ENCODE data around the gene CRLF1. TPM values are rescaled to one million over a fixed set of nuclear protein-coding genes. Genes with fewer than 3 reads are reported as not detected.

The CRLF1 gene
- total RNA-seq, 1 donor from 2014 or later, result 6.0 TPM

GRCh38 chr19:18588611-18589379, 17.8 kb downstream of the CRLF1 start, which contains the start of gene REX1BD:
REX1BD (plus strand) TSS chr19:18588798; CDS start chr19:18588802, 4 bp downstream.
- Mint-ChIP-seq H3K9me3 (ENCODE audit: low read depth) (no peaks in the 10 kb centered on the region), H3K36me3 (ENCODE audit: insufficient read depth) (peaks cover 2% of the 10 kb centered on the region), H3K4me3 (ENCODE audit: low read depth) (peak within 1 kb of the TSS; percentile 78), H3K27ac (peak within 1 kb of the TSS; percentile 94), H3K27me3 (peaks cover 26% of the 10 kb centered on the region), H3K4me1 (ENCODE audit: low read depth) (peaks cover 13% of the 10 kb centered on the region)
- peak; percentile 97 for TF ChIP-seq CTCF (IDR thresholded peaks at IDR 0.05; ENCODE audit: unreplicated experiment)
- peak; percentile 72 for DNase-seq (ENCODE audit: low spot score, unreplicated experiment)

GRCh38 chr19:18587962-18588610, 18.5 kb downstream of the CRLF1 start:
- Mint-ChIP-seq H3K4me3 (ENCODE audit: low read depth) (peak overlapping the region; percentile 78), H3K4me1 (ENCODE audit: low read depth) (peaks cover 10% of the 10 kb centered on the region), H3K27ac (peak overlapping the region; percentile 94), H3K36me3 (ENCODE audit: insufficient read depth) (peaks cover 2% of the 10 kb centered on the region), H3K9me3 (ENCODE audit: low read depth) (no peaks in the 10 kb centered on the region), H3K27me3 (peaks cover 22% of the 10 kb centered on the region)
- no peak for TF ChIP-seq CTCF (IDR thresholded peaks at IDR 0.05; ENCODE audit: unreplicated experiment)
- no peak for DNase-seq (ENCODE audit: low spot score, unreplicated experiment)

- H3K36me3 Mint-ChIP-seq (ENCODE audit: insufficient read depth), result peaks cover 2% of the 10 kb centered on the region
- H3K9me3 Mint-ChIP-seq (ENCODE audit: low read depth), result no peaks in the 10 kb centered on the region
- no peak overlapping the region for H3K4me3 Mint-ChIP-seq (ENCODE audit: low read depth)
- peaks cover 10% of the 10 kb centered on the region for H3K4me1 Mint-ChIP-seq (ENCODE audit: low read depth)
- no peak for TF ChIP-seq CTCF (IDR thresholded peaks at IDR 0.05; ENCODE audit: unreplicated experiment)
- peaks cover 19% of the 10 kb centered on the region for H3K27me3 Mint-ChIP-seq
- DNase-seq (ENCODE audit: low spot score, unreplicated experiment), result no peak
- no peak overlapping the region for H3K27ac Mint-ChIP-seq
Observed at GRCh38 chr19:18587561-18587960, 19.0 kb downstream of the CRLF1 start.

- DNase-seq (ENCODE audit: low spot score, unreplicated experiment), result no peak
- H3K36me3 Mint-ChIP-seq (ENCODE audit: insufficient read depth), result peaks cover 2% of the 10 kb centered on the region
- no peaks in the 10 kb centered on the region for H3K9me3 Mint-ChIP-seq (ENCODE audit: low read depth)
- H3K4me1 Mint-ChIP-seq (ENCODE audit: low read depth), result peaks cover 10% of the 10 kb centered on the region
- no peak for TF ChIP-seq CTCF (IDR thresholded peaks at IDR 0.05; ENCODE audit: unreplicated experiment)
- no peak overlapping the region for H3K4me3 Mint-ChIP-seq (ENCODE audit: low read depth)
- no peak overlapping the region for H3K27ac Mint-ChIP-seq
- peaks cover 19% of the 10 kb centered on the region for H3K27me3 Mint-ChIP-seq
Observed at GRCh38 chr19:18586306-18586705, 20.3 kb downstream of the CRLF1 start.

- Mint-ChIP-seq H3K36me3 (ENCODE audit: insufficient read depth) (peaks cover 2% of the 10 kb centered on the region), H3K27ac (no peak overlapping the region), H3K9me3 (ENCODE audit: low read depth) (no peaks in the 10 kb centered on the region), H3K4me1 (ENCODE audit: low read depth) (no peaks in the 10 kb centered on the region), H3K27me3 (peaks cover 11% of the 10 kb centered on the region), H3K4me3 (ENCODE audit: low read depth) (no peak overlapping the region)
- DNase-seq (ENCODE audit: low spot score, unreplicated experiment), result no peak
- TF ChIP-seq CTCF (IDR thresholded peaks at IDR 0.05; ENCODE audit: unreplicated experiment), result no peak
Observed at GRCh38 chr19:18580311-18580710, 26.3 kb downstream of the CRLF1 start.
